Muscle of leg (tissue), 11 donors: ENCODE results near the gene AQP3. TPM values are rescaled to one million over a fixed set of nuclear protein-coding genes. Genes with fewer than 3 reads are reported as not detected.
"Not testable (repeated sequence)": the region's sequence is repeated elsewhere in the genome, so short reads cannot be mapped to it uniquely, and the experiment has no call there.

Experiments used
- DNase-seq: peaks from one replicate; pipeline ENCODE4 v3.0.0; 2013
- H3K27ac ChIP-seq: one replicate; pipeline ENCODE4 v1.5.1; 2013; ENCODE audit warnings: mild to moderate bottlenecking, low read length, control low read depth
- H3K27me3 ChIP-seq: one replicate; pipeline ENCODE4 v1.6.1; 2013; ENCODE audit warnings: low read length; ENCODE audit not compliant: control insufficient read depth, insufficient read depth
- H3K36me3 ChIP-seq: one replicate; pipeline ENCODE4 v1.6.1; 2013; ENCODE audit warnings: low read length; ENCODE audit not compliant: control insufficient read depth, insufficient read depth
- H3K4me1 ChIP-seq: one replicate; pipeline ENCODE4 v1.6.1; 2013; ENCODE audit warnings: low read length; ENCODE audit not compliant: control insufficient read depth, insufficient read depth
- H3K4me3 ChIP-seq: one replicate; pipeline ENCODE4 v1.5.1; 2013; ENCODE audit warnings: low read length, control low read depth
- H3K9me3 ChIP-seq: replicated peaks from 2 replicates; pipeline ENCODE4 v1.6.1; 2013; ENCODE audit warnings: low read depth, low read length; ENCODE audit not compliant: control insufficient read depth
- WGBS: methylation state at CpG from one replicate; pipeline ENCODE4 v1.1.5; 2013; ENCODE audit warnings: missing lambda C conversion rate; ENCODE audit not compliant: insufficient coverage; 5-methylcytosine and 5-hydroxymethylcytosine counted together
- polyA plus RNA-seq, 8 donors: library from polyadenylated mRNA; unstranded; fragments of 120-200 nt; gene quantifications; one replicate each; pipeline versions ENCODE4 v1.2.1 to v1.2.3, GENCODE V29; 2013; ENCODE audit warnings: inconsistent platforms in 1 of 8, low replicate concordance in 1 of 8; ENCODE audit not compliant: insufficient read length in 8 of 8, insufficient read depth in 1 of 8
- total RNA-seq: library from RNA; stranded (reverse); fragments of 120-200 nt; gene quantifications from one replicate; pipeline ENCODE4 v1.2.4, GENCODE V29; 2013

Gene AQP3
- total and polyA plus RNA-seq, 9 donors = 5.6 to 14.0 (median 8.3) TPM

GRCh38 chr9:33465596-33466564, 18.5 kb upstream of the AQP3 start:
- WGBS = 96% methylated on average over 18 of the region's 27 CpGs
- DNase-seq = no peak
- Histone ChIP-seq H3K27me3 (no peaks in the 10 kb centered on the region), H3K9me3 (no peaks in the 10 kb centered on the region), H3K4me1 (no peaks in the 10 kb centered on the region), H3K4me3 (no peak overlapping the region), H3K27ac (no peak overlapping the region), H3K36me3 (peaks cover 88% of the 10 kb centered on the region)

- Histone ChIP-seq H3K27me3 (no peaks in the 10 kb centered on the region), H3K36me3 (peaks cover 86% of the 10 kb centered on the region), H3K27ac (no peak overlapping the region), H3K9me3 (no peaks in the 10 kb centered on the region), H3K4me3 (no peak overlapping the region), H3K4me1 (no peaks in the 10 kb centered on the region)
- 97% methylated on average over 7 of the region's 9 CpGs for WGBS
- DNase-seq = no peak
Observed at GRCh38 chr9:33465096-33465495, 17.7 kb upstream of the AQP3 start.

DNA sequence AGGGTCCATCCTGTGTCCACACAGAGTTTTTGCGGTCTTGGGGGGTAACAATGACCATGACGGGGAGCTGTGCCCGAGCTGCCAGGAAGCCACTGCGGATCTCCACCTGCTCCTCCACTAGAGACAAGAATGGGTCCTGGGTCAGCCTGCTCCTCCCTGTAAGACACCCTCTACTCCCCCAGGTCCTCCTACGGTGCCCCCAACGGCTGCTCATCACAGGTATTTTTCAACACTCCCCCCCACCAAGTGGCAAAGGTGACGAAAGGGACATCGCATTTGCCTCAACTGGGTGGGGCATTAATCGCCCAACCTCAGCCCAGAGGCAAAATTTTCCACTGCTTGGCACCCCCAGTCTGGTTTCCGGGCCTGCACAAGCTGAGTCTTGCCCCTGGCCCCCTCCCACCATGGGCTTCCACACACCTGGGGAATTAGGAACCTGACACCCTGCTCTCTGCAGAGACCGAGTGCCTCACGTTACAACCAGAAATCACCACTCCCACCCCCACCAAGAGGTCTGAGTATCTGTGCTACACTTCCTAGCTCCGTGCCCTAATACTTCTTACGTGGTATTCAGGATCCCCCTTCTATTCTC, 16.7 kb upstream of the AQP3 start:
- no peak for DNase-seq

GRCh38 chr9:33463151-33463550, 15.8 kb upstream of the AQP3 start:
- H3K27ac ChIP-seq = no peak overlapping the region
- DNase-seq = no peak
- H3K4me1 ChIP-seq = no peaks in the 10 kb centered on the region
- 91% methylated on average over 5 of the region's 15 CpGs for WGBS
- H3K27me3 ChIP-seq = no peaks in the 10 kb centered on the region
- H3K4me3 ChIP-seq = no peak overlapping the region
- H3K36me3 ChIP-seq = peaks cover 66% of the 10 kb centered on the region
- H3K9me3 ChIP-seq = no peaks in the 10 kb centered on the region

More for the DNA sequence above, 16.7 kb upstream of the AQP3 start:
- Histone ChIP-seq H3K4me1 (no peaks in the 10 kb centered on the region), H3K9me3 (no peaks in the 10 kb centered on the region), H3K27me3 (no peaks in the 10 kb centered on the region), H3K27ac (no peak overlapping the region), H3K36me3 (peaks cover 76% of the 10 kb centered on the region), H3K4me3 (no peak overlapping the region)
- WGBS = 82% methylated on average over 11 of the region's 14 CpGs

DNA sequence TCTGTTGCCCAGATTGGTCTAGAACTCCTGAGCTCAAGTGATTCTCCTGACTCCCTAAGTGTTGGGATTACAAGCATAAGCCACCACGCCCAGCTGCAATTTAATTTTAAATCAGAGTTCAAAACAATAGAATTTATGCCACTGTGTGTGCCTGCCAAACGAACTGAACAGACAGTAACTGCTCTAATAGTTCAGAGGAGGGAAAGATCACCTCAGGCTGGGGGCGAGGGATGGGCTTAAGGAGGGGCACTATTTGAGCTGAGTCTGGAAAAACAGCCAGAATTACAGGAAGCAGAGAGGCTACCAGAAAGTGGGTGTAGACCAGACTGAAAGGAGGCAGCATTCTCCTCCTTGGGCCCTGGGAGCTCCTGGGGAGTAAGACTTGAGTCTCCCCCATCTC, 14.1 kb upstream of the AQP3 start:
- WGBS = 90% methylated on average over 2 of the region's 3 CpGs
- Histone ChIP-seq H3K27me3 (no peaks in the 10 kb centered on the region), H3K4me3 (no peak overlapping the region), H3K36me3 (peaks cover 50% of the 10 kb centered on the region), H3K4me1 (no peaks in the 10 kb centered on the region), H3K9me3 (no peaks in the 10 kb centered on the region), H3K27ac (no peak overlapping the region)
- no peak for DNase-seq

GRCh38 chr9:33460854-33461253, 13.5 kb upstream of the AQP3 start:
- no peaks in the 10 kb centered on the region for H3K9me3 ChIP-seq
- no peak overlapping the region for H3K27ac ChIP-seq
- DNase-seq = no peak
- no peaks in the 10 kb centered on the region for H3K4me1 ChIP-seq
- H3K36me3 ChIP-seq = peaks cover 43% of the 10 kb centered on the region
- H3K4me3 ChIP-seq = no peak overlapping the region
- WGBS = 79% methylated on average over 8 of the region's 10 CpGs
- no peaks in the 10 kb centered on the region for H3K27me3 ChIP-seq

DNA sequence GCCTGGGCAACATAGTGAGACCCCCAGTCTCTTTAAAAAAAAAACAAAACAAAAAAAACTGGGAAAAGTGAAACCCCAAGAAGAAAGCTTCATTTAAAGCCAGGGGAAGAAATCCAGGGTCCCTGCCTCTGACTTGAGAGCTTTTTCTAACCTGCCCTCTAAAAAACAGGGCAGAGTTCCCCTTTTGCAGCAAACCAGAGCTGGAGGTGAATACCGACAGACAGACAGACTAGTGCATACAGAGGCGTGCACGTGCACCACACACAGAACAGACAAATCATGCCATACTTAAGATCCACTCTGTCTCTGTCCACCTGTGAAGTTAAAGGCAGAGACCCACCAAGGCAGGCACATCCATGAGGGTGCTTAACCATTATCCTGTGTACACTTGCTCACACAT, 11.7 kb upstream of the AQP3 start:
- no CpG with 5 or more reads among the region's 3 CpGs for WGBS
- no peak overlapping the region for H3K4me3 ChIP-seq
- no peak for DNase-seq
- no peaks in the 10 kb centered on the region for H3K9me3 ChIP-seq
- no peak overlapping the region for H3K27ac ChIP-seq
- H3K27me3 ChIP-seq = no peaks in the 10 kb centered on the region
- peaks cover 26% of the 10 kb centered on the region for H3K36me3 ChIP-seq
- H3K4me1 ChIP-seq = no peaks in the 10 kb centered on the region

- DNase-seq = no peak
- no peak overlapping the region for H3K4me3 ChIP-seq
- H3K27me3 ChIP-seq = no peaks in the 10 kb centered on the region
- H3K4me1 ChIP-seq = no peaks in the 10 kb centered on the region
- H3K9me3 ChIP-seq = no peaks in the 10 kb centered on the region
- WGBS = no CpG with 5 or more reads among the region's 4 CpGs
- no peak overlapping the region for H3K27ac ChIP-seq
- H3K36me3 ChIP-seq = peaks cover 19% of the 10 kb centered on the region
Observed at GRCh38 chr9:33458444-33458843, 11.1 kb upstream of the AQP3 start.

DNA sequence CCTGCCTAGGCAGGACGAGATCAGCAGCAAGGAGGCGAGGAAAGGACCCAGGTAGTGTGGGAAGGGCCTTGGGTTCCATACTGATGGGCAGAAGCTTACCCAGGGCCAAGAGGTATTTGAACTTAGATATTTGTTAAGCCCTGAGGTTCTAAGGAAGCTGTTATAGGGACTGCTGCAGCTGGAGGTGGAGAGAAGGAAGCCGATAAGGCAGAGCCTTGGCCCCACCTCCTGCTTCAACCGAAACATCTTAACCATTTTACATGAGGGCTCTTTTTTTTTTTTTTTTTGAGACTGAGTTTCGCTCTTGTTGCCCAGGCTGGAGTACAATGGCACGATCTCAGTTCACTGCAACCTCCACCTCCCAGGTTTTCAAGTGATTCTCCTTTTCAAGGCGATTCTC, 8.6 kb upstream of the AQP3 start:
- no peaks in the 10 kb centered on the region for H3K27me3 ChIP-seq
- no peak overlapping the region for H3K27ac ChIP-seq
- H3K9me3 ChIP-seq = no peaks in the 10 kb centered on the region
- H3K4me3 ChIP-seq = no peak overlapping the region
- no peak for DNase-seq
- peaks cover 3% of the 10 kb centered on the region for H3K36me3 ChIP-seq
- WGBS = 78% methylated on average over 5 of the region's 7 CpGs
- no peaks in the 10 kb centered on the region for H3K4me1 ChIP-seq

DNA sequence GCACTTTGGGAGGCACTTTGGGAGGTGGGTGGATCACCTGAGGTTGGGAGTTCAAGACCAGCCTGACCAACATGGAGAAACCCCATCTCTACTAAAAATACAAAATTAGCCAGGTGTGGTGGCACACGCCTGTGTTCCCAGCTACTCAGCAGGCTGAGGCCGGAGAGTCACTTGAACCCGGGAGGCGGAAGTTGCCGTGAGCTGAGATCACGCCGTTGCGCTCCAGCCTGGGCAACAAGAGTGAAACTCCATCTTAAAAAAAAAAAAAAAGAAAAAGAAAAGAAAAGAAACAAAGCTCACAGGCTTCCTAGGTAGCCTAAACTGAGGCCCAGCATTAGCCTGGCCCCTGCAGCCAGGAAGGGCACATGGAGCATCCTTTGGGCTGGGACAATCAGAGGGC, 8.1 kb upstream of the AQP3 start:
- H3K9me3 ChIP-seq, H3K27ac ChIP-seq, H3K4me3 ChIP-seq, H3K4me1 ChIP-seq, H3K27me3 ChIP-seq, H3K36me3 ChIP-seq, DNase-seq: not testable (repeated sequence)
- 100% methylated on average over 1 of the region's 8 CpGs for WGBS
